GM21526 (cell line): ENCODE measurements around the gene UBR3.
A peak's percentile ranks its signal among the peaks of the same experiment; 100 is the strongest.
"Not testable (repeated sequence)": the region's sequence is repeated elsewhere in the genome, so short reads cannot be mapped to it uniquely, and the experiment has no call there.

ENCODE experiments used
- ATAC-seq: cut with Tn5 transposase; IDR thresholded peaks from one replicate; pipeline ENCODE4 v1.9.1; 2021; ENCODE audit warnings: moderate library complexity; ENCODE audit not compliant: unreplicated experiment, low FRiP score

Gene UBR3

DNA sequence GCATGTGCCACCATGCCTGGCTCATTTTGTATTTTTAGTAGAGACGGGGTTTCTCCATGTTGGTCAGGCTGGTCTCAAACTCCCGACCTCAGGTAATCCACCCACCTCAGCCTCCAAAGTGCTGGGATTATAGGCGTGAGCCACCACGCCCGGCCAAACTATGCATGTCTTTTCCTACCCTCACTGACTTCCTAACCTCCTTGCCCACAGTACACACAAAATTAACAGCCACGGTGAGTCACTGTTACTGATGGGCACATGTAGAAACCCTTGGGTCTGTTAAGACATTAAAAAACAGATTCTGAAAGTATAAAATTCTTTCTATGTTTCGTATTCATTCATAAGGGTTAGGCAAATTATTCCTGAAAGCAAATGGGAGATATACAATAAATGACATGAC lies 7.2 kb upstream of the UBR3 start:
- ATAC-seq = not testable (repeated sequence)

DNA sequence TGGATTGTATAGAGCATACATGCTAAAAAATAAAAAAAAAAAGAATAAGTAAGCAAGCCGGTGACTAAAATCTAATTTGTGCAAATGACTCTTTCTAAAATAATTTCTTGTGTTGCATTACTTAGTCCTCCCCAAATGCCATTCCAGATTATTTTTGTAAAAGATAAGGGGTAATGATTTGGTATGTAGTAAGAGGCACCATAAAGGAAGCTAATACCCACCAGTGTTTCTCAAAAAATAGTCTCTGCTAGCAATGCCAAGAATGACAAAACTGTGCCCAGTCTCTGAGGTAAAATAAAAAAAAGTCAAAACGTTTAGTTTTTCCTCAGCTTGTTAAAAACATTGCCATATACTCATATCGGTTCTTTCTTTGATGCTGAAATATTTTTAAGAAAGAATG lies 5.2 kb upstream of the UBR3 start:
- no peak for ATAC-seq

DNA sequence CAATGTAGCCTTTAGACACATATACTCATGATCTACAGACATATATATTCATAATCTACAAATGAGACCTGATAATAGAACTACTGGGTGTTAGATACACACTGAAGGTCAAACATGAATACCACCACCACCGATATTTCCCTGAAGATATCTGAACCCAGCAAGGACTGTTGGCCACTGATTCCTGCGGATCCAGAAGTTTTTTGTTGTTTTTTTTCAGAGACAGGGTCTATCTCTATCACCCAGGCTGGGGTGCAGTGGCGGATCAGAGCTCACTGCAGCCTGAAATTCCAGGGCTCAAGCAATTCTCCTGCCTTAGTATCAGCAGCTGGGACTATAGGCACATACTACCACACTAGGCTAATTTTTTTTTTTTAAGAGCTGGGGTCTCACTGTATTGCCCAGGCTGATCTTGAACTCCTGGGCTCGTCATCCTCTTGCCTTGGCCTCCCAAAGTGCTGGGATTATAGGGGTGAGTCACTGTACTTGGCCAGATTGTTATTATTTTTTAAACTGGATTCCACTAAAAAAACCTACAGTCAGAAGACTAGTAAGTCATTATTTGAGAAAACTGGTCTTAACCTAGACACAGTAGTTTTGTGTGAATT lies 4.4 kb upstream of the UBR3 start:
- no peak for ATAC-seq

DNA sequence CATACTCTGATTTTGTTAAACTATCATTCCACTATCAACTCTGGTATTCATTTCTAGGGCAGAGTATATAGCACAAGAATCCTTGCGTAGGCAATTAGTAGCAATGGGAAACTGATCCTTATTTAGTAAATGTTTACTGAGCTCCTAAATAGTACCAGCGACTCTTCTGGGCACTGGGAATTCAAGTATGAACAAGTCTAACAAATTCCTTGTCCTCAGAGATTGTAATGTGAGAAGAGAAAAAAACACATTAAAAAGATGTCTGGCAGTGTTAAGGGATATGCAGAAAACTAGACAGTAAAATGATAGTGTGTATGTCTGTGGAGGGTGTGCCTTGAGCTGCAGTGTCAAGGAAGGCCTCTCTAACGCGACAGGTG lies 3.3 kb upstream of the UBR3 start:
- no peak for ATAC-seq

DNA sequence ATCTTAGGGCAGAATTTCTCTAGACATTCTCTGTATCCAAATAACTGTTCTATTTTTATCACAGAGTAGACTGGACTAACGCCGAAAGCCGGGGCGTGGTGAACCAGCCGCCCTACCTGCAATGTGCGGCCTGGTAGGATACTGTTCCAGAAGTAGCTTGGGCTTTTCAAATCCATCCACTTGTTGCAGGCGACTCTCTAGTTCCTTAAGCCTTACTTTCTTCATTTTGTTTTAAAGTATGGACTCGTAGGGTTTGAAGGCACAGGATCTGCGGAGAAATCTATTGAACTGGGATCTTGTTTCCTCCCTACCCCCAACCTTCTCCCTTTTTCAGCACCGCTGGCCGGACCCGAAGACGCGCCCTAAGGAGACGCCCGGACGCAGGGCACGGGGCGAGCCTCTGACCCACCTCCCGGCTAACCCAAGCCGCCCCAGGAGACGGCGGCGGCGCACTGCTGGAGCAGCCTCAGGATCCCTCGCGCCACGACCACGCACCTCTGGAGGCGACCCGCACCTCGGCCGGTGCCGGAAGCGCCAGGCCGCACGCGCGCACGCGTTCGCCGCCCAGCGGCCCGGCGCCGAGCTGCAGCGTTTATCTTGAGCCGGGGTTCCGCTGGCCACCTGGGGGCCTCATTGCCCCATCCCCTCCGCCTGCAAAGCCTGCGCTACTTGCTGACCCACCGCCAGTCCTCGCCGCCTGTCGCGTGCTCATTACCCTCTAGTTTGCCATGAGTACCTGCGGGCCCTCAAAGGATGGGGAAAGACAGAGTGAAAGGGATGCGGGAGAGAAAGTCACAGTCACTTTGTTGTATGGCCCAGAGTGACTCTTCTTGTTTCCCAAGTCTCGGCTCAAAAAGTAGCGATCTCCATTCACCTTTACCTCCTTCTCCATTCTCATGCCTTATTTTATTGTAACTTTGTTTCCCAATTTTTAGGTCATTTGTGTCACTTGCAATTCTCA lies 2.6 kb upstream of the UBR3 start, which contains the start of gene METTL5:
TSS of gene METTL5 (minus strand) at position 533 of the 961 bp plus-strand sequence. CDS start at position 225, 308 bp downstream.
- peak; percentile 60 for ATAC-seq

DNA sequence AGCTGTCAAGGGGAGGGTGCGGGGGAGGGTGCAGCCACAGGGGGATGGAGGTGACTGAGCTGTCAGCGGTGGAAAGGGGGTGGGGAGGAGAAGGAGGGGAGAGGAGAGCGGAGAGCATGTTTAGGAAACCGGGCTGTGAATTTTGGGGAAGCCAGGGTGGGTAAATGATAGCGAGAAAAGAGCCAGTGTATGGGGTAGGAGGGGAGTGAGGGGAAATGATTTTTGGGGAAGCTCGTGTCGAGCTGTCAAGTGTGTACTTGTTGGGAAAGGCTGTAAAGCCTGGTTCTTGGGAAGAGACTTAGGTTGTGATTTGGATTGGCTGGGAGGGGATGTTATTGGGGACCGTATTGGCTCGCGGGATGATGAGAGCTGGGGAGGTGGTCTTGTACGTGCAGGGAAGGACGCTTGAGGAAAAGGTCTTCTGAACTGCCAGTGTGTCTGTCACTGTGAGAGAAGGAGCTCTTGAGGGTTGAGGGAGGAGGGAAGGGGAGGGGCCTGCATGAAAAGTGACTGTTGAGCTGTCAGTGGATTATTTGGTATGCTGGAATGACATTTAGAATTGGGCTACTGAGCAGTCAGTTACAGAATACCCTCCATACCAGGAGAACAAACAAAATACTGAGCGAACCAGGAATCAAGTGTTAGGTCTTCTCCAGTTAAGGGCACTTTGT lies 1.0 kb downstream of the UBR3 start:
- no peak for ATAC-seq

DNA sequence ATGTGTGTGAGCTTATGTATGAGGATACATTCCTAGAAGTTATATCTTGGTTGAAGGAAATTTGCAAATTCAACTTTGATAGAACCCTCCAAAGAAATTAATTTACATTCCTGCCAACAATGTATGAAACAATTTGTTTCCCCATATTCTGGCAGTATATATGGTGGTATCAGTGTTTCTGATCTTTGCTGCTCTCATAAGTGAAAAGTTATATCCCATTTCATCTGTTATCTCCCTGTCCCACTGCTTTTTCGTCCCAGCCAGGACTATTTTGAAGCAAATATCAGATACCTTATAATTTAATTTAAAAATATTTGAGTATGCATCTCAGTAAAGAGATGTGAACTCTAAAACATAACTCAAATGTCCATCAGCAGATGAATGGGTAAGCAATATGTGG lies 7.1 kb downstream of the UBR3 start:
- ATAC-seq = no peak

DNA sequence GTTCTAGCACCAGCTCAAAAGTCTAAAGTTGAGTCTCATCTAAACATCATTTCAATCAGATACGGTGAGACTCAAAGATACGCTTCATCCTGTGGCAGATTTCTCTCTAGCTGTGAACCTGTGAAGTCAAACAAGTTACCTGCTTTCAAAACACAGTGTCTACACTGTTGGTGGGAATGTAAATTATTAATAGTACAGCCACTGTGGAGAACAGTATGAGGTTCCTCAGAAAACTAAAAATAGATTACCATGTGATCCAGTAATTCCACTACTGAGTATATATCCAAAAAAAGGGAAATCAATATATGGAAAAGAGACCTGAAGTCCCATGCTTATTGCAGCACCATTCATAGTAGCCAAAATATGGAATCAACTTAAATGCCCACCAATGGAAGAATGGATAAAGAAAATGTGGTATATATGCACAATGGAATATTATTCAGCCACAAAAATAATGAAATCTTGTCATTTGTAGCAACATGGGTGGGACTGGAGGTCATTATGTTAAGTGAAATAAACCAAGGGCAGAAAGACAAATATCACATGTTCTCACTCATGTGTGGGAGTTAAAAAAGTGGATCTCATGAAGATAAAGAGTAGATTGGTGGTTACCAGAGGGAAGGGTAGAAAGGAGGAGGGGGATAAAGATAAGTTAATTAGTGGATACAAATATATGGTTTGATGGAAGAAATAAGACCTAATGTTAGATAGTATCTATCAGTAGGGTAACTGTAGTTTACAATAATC lies 11.7 kb downstream of the UBR3 start:
- ATAC-seq = no peak

DNA sequence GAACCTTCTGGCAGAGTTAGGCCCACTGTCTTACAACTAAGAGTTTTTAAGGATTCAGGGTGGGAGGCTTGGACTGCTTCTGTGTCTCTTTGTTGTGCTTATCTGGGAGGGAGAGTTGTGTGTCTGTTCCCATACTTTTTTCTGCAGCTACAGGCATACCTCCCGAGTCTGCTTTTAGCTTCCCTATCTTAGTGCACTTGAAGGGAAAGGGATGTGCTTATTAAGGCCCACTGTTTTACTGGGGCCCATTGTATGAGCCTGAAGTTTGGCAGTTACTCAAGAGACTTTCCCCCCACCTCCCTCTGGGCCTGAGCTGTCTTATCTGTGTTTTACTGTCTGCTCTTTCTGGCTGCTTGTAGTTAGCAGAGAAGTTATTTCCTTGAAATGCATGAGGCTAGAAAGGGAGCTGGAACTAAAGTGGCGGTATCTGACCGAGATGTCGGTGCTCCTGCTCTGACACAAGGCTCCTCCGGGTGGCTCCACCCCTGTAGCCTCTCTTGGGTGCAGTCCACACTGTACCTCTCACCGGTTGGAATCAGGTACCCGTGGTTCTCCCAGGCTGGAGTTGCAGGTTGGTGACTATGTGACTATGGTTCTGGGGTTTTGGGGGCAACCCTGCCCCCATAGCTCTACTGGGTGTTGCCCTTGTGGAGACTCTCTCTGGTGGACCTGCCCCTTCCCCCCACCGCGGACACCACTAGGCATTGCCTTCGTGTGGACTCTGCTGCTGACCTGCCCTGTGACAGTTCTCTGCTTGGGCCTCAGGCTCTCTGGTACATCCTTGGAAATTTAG lies 12.9 kb downstream of the UBR3 start:
- ATAC-seq = no peak

DNA sequence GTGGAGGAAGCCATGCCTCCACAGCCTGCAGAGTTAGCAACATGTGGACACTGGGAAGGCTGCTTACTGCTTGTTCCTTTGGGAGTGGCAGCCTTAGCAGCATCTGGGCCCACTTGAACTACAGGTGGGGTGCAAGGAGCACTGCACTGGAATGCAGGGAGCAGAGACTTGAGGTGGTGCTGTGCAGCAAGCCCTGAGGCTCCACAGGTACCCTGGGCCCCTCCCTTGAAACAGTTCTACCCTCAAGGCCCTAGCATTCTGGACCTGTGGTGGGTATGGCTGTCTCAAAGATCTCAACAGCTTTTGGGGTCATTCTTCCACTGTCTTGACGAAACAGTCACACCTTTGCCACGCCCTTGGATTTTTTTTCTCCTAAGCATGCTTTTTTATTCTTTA lies 13.5 kb downstream of the UBR3 start:
- no peak for ATAC-seq

DNA sequence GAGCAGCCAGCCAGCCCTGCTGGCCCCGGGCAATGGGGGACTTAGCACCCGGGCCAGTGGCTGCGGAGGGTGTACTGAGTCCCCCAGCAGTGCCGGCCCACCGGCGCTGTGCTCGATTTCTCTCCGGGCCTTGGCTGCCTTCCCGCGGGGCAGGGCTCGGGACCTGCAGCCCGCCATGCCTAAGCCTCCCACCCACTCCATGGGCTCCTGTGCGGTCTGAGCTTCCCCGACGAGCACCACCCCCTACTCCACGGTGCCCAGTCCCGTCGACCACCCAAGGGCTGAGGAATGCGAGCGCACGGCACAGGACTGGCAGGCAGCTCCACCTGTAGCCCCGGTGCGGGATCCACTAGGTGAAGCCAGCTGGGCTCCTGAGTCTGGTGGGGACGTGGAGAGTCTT lies 14.4 kb downstream of the UBR3 start:
- ATAC-seq = not testable (repeated sequence)

DNA sequence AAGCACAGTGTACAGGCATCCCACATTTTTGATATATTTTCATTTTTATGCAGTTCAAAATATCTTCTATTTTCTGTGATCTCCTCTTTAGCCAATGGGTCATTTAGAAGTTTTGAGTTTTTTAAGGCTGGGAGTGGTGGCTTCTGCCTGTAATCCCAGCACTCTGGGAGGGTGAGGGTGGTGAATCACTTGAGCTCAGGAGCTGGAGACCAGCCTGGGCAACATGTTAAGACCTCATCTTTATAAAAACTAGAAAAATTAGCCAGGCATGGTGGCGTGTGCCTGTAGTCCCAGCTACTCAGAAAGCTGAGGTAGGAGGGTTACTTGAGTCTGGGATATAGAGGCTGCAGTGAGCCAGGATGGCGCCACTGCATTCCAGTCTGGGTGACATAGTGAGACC lies 17.8 kb downstream of the UBR3 start:
- ATAC-seq = no peak

DNA sequence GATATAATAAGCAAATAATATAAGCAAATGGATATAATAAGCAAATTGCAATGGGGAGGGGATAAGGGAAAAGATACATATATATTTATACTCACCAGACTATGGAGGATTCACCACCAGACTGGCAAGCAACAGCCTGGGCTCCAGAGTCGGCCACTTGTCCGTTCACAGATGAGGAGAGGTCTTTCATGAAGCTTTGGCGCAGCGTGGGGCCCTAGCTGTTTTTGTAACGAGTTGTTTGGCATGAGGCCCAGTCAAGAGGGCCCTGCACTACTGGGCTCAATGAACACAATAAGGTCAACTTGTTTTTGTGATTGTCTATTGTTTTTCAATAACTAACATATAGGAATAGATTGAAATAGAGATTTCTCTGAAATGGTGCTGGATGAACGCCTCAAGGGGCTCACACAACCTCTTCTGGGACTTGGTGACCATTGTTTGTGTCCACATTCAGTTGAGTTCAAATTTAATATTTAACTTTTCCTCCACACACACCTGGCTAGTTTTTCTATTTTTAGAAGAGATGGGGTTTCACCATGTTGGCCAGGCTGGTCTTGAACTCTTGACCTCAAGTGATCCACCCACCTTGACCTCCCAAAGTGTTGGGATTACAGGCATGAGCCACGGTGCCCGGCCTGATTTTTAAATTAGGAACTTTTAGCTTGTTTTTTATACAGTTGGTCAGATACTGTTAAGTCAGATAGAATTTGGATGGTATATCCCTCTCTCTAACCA lies 21.9 kb downstream of the UBR3 start:
- ATAC-seq = not testable (repeated sequence)

DNA sequence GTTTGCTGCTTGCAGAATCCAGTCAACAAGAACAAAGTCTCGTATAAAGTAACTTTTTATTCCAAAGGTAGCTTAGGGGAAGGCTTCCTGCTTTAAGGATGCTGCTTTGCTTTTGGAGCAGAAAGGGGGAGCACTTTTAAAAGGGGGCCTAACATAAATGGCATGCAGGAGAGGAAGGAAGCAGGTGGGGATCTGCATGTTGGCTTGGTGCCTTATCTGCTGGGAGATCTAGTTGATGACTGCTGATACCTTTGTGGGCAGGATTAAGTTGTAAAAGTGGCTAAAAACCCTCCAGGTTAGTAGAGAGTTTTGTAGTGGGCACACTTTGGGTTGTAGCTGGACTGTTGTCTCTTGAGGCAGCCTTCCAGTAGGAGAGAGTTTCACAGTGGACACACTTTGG lies 22.5 kb downstream of the UBR3 start:
- no peak for ATAC-seq

DNA sequence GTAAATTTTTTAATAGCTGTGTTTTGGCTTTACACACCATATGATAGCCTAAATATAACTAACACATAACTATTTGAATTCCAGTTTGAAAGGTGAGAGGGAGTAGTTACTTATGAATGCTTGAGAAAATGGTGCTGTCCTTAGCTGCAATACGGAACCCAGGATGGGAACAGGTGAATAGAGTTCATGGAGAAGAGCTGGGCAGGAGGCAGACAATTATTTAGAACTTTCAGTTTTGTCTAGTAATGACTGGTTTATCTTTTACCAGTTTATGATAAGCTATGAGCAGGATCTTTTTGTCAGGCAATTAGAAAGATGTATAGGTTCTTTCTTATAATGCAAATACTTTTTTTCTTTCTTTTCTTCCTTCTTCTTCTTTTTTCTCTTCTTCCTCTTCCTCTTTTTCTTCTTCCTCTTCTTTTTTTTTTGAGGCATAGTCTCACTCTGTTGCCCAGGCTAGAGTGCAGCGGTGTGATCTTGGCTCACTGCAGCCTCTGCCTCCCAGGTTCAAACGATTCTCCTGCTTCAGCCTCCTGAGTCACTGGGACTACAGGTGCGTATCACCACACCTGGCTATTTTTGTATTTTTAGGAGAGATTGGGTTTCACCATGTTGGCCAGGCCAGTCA lies 25.9 kb downstream of the UBR3 start:
- ATAC-seq = no peak

DNA sequence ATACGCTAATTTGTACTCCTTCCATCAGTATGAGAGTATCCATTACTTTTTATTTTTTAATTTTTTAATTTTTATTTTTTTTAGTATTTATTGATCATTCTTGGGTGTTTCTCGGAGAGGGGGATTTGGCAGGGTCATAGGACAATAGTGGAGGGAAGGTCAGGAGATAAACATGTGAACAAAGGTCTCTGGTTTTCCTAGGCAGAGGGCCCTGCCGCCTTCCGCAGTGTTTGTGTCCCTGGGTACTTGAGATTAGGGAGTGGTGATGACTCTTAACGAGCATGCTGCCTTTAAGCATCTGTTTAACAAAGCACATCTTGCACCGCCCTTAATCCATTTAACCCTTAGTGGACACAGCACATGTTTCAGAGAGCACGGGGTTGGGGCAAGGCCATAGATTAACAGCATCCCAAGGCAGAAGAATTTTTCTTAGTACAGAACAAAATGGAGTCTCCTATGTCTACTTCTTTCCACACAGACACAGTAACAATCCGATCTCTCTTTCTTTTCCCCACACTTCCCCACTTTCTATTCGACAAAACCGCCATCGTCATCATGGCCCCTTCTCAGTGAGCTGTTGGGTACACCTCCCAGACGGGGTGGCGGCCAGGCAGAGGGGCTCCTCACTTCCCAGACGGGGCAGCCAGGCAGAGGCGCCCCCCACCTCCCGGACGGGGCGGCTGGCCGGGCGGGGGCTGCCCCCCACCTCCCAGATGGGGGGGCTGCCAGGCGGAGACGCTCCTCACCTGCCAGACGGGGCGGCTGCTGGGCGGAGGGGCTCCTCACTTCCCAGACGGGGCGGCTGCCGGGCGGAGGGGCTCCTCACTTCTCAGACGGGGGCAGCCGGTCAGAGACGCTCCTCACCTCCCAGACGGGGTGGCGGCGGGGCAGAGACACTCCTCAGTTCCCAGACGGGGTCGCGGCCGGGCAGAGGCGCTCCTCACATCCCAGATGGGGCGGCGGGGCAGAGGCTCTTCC lies 28.3 kb downstream of the UBR3 start:
- ATAC-seq = not testable (repeated sequence)

DNA sequence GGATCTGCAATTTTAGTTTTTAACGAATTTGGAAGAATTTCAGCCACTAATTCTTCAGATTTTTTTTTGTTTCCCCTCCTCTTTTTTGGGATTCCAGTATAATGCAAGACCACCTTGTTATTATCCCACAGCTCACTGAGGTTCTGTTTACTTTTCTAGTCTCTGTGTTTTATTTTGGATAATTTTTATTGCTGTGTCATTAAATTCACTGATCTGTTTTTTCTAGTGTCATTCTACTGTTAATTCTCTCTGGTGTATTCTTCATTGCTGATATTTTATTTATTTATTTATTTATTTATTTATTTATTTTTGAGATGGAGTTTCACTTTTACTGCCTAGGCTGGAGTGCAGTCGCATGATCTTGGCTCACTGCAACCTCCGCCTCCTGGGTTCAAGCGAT lies 32.2 kb downstream of the UBR3 start:
- ATAC-seq = no peak

DNA sequence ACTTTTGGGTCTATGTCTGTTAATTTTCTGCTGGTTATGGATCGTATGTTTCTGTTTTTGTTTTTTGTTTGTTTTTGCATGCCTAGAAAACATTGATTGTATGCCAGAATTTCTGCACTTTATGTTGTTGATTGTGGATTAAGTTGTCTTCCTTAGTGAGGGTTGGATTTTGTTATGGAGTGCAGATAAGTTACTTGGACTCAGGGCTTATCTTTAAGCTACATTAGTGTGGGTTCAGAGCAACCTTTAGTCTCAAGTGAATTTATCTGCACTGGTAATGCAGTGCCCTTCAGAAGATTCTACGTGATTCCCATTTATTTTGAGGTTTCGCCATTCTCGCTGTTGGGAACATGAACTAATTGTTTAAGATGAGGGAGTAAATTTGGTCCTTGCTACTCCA lies 32.9 kb downstream of the UBR3 start:
- no peak for ATAC-seq
